ENCODE data around the gene MRPL36. TPM values are rescaled to one million over a fixed set of nuclear protein-coding genes. Genes with fewer than 3 reads are reported as not detected.
A peak's percentile ranks its signal among the peaks of the same experiment; 100 is the strongest.

MRPL36 gene
- total and polyA plus RNA-seq, 9 of the 15 experiments (the other 6 are each of a cell fraction or from before 2014, with no cell fraction given) = 78.3 to 557 (median 124) TPM

DNA sequence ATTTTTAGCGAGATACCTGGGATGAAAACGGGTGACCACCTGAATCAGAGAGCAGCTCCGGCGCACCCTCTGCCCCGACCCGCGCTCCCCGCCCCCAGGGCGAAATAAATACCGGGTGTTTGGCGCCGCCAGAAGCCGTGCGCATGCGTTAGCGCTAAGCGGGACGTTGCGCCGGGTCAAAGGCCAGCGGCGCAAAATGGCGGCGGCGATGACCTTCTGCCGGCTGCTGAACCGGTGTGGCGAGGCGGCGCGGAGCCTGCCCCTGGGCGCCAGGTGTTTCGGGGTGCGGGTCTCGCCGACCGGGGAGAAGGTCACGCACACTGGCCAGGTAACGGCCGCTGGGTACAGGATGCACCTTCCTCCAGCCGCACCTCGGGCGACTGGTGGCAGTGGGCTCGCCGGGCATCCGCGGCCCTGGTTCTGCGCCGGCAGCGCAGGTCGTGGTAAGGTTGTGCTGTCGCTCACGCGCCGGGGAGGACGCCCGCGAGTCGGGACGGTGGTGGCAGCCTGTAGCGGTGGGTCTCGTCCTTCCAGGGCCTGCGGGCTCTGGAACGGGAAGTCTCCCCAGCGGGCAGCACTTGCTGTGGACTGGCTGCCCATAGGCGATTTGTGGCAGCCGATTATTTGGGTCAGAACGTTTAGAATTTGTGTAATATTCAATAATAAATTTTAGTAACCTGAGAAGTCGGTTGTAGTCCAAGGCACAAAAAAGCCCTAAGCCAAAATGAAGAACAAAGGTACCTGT lies 1.8 kb upstream of the MRPL36 start, which contains the start of gene NDUFS6 (continued):
- no peak for TF ChIP-seq TCF7L2 (IDR thresholded peaks at IDR 0.05; ENCODE audit: low read depth, low read length)
- TF ChIP-seq, protein P1, sequence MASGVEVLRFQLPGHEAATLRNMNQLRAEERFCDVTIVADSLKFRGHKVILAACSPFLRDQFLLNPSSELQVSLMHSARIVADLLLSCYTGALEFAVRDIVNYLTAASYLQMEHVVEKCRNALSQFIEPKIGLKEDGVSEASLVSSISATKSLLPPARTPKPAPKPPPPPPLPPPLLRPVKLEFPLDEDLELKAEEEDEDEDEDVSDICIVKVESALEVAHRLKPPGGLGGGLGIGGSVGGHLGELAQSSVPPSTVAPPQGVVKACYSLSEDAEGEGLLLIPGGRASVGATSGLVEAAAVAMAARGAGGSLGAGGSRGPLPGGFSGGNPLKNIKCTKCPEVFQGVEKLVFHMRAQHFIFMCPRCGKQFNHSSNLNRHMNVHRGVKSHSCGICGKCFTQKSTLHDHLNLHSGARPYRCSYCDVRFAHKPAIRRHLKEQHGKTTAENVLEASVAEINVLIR (CRISPR knock-in tag; IDR thresholded peaks at IDR 0.05) = 0 out of 2 replicates have a peak, but pooled peaks have one; percentile 29
- peak; percentile 9; the same call in 1 of the 2 replicates for TF ChIP-seq JUN (IDR thresholded peaks at IDR 0.05; ENCODE audit: borderline replicate concordance, low read depth, low read length)
- TF ChIP-seq JUN (CRISPR knock-in tag; IDR thresholded peaks at IDR 0.05; ENCODE audit: borderline replicate concordance) = no peak
- peak; percentile 66; the same call in 1 of the 2 replicates for TF ChIP-seq ZNF431 (CRISPR knock-in tag; IDR thresholded peaks at IDR 0.05)
- no peak for TF ChIP-seq ZNF324 (CRISPR knock-in tag; IDR thresholded peaks at IDR 0.05)
- peak; percentile 39; the same call in 1 of the 2 replicates for TF ChIP-seq NFIC (IDR thresholded peaks at IDR 0.05)
- TF ChIP-seq, protein P2, sequence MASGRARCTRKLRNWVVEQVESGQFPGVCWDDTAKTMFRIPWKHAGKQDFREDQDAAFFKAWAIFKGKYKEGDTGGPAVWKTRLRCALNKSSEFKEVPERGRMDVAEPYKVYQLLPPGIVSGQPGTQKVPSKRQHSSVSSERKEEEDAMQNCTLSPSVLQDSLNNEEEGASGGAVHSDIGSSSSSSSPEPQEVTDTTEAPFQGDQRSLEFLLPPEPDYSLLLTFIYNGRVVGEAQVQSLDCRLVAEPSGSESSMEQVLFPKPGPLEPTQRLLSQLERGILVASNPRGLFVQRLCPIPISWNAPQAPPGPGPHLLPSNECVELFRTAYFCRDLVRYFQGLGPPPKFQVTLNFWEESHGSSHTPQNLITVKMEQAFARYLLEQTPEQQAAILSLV (tag; IDR thresholded peaks at IDR 0.05) = no peak
- no peak for TF ChIP-seq KLF1 (tag; IDR thresholded peaks at IDR 0.05)
- TF ChIP-seq, protein P3, sequence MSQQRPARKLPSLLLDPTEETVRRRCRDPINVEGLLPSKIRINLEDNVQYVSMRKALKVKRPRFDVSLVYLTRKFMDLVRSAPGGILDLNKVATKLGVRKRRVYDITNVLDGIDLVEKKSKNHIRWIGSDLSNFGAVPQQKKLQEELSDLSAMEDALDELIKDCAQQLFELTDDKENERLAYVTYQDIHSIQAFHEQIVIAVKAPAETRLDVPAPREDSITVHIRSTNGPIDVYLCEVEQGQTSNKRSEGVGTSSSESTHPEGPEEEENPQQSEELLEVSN (IDR thresholded peaks at IDR 0.05; ENCODE audit: borderline replicate concordance in 1 of 2, extremely low read depth in 1 of 2, insufficient read depth in 1 of 2, insufficient read length in 1 of 2, low read depth in 1 of 2, low read length in 1 of 2, poor library complexity in 1 of 2, severe bottlenecking in 1 of 2) = peak in 1 of 2 experiments; percentile 75
- peak; percentile 95 for TF ChIP-seq KDM5B (IDR thresholded peaks at IDR 0.05; ENCODE audit: insufficient replicate concordance, low read depth, low read length)
- TF ChIP-seq BACH1 (tag; IDR thresholded peaks at IDR 0.05) = no peak
- TF ChIP-seq MYNN (IDR thresholded peaks at IDR 0.05) = no peak
- no peak for TF ChIP-seq MYNN (CRISPR knock-in tag; IDR thresholded peaks at IDR 0.05)
- TF ChIP-seq, protein P4, sequence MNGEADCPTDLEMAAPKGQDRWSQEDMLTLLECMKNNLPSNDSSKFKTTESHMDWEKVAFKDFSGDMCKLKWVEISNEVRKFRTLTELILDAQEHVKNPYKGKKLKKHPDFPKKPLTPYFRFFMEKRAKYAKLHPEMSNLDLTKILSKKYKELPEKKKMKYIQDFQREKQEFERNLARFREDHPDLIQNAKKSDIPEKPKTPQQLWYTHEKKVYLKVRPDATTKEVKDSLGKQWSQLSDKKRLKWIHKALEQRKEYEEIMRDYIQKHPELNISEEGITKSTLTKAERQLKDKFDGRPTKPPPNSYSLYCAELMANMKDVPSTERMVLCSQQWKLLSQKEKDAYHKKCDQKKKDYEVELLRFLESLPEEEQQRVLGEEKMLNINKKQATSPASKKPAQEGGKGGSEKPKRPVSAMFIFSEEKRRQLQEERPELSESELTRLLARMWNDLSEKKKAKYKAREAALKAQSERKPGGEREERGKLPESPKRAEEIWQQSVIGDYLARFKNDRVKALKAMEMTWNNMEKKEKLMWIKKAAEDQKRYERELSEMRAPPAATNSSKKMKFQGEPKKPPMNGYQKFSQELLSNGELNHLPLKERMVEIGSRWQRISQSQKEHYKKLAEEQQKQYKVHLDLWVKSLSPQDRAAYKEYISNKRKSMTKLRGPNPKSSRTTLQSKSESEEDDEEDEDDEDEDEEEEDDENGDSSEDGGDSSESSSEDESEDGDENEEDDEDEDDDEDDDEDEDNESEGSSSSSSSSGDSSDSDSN (IDR thresholded peaks at IDR 0.05; ENCODE audit: borderline replicate concordance in 1 of 2, low read depth in 2 of 2, low read length in 2 of 2) = peak in 1 of 2 experiments; percentile 48; a peak in 1 of 4 replicates
- TF ChIP-seq MAFG (tag; conservative IDR thresholded peaks at IDR 0.05) = no peak
- peak; percentile 28 to 73; a peak in 2 of 4 replicates for TF ChIP-seq SIN3A (IDR thresholded peaks at IDR 0.05; ENCODE audit: borderline replicate concordance in 2 of 2, control insufficient read depth in 1 of 2, low read depth in 2 of 2, low read length in 2 of 2)
- TF ChIP-seq, protein P5, sequence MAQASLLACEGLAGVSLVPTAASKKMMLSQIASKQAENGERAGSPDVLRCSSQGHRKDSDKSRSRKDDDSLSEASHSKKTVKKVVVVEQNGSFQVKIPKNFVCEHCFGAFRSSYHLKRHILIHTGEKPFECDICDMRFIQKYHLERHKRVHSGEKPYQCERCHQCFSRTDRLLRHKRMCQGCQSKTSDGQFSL (CRISPR knock-in tag; IDR thresholded peaks at IDR 0.05) = no peak
- TF ChIP-seq, protein P5 (tag; IDR thresholded peaks at IDR 0.05) = peak in 1 of 2 experiments; percentile 39; a peak in 1 of 4 replicates
- no peak for TF ChIP-seq BCL6 (CRISPR knock-in tag; IDR thresholded peaks at IDR 0.05)
- peak; percentile 92 for TF ChIP-seq SUPT5H (IDR thresholded peaks at IDR 0.05)

Measured in K562 (cell line).